HEK293 (cell line): ENCODE results near the gene SERPING1.

Experiments
- CTCF ChIA-PET: fragments of 350-600 bp; formaldehyde crosslinking; extraction: SDS; loops from one replicate; lab custom pipeline; 2021; ENCODE audit warnings: antibody characterized with exemption; lab: Yijun Ruan, JAX
- POLR2A ChIA-PET: fragments of 300-600 bp; formaldehyde crosslinking; extraction: SDS; loops from one replicate; lab custom pipeline; 2020; ENCODE audit warnings: antibody characterized with exemption, inconsistent platforms; lab: Yijun Ruan, JAX
- H3K27ac ChIP-seq: fragments of 200-500 bp; sonication (Bioruptor generic); 2 replicates; pipeline ENCODE4 v1.5.1; 2014; ENCODE audit warnings: low read depth, low read length, control low read depth, inconsistent platforms; ENCODE audit errors: extremely low read depth
- H3K36me3 ChIP-seq, 2 experiments: fragments of 200-500 bp in 1 of 2; sonication (Bioruptor generic) in 1 of 2; 1 replicate in 1 of 2; 2 replicates in 1 of 2; pipeline ENCODE4 v1.5.1; 2014 to 2017; ENCODE audit warnings: inconsistent platforms in 2 of 2, low read length in 2 of 2; ENCODE audit not compliant: control insufficient read depth in 2 of 2, insufficient read depth in 1 of 2
- H3K4me1 ChIP-seq: fragments of 200-500 bp; sonication (Bioruptor generic); 2 replicates; pipeline ENCODE4 v1.5.1; 2014; ENCODE audit warnings: mild to moderate bottlenecking, low read length, inconsistent platforms; ENCODE audit not compliant: control insufficient read depth, insufficient read depth
- H3K4me3 ChIP-seq: 2 replicates; pipeline ENCODE4 v1.5.1; 2011; ENCODE audit warnings: low read depth, mild to moderate bottlenecking, control low read depth, low read length, moderate library complexity
- H3K9me3 ChIP-seq: fragments of 200-500 bp; sonication (Bioruptor generic); 2 replicates; pipeline ENCODE4 v1.5.1; 2014; ENCODE audit warnings: low read depth, low read length, inconsistent platforms; ENCODE audit not compliant: control insufficient read depth, insufficient read depth
- GLIS2 ChIP-seq: fragments of 450-650 bp; formaldehyde crosslinking; IDR thresholded peaks from 2 replicates; pipeline ENCODE4 v1.5.1; 2016; ENCODE audit warnings: missing biosample characterization, missing genetic modification characterization
- MEIS1 ChIP-seq: sonication (generic); formaldehyde crosslinking; IDR thresholded peaks from 2 replicates; pipeline ENCODE4 v1.8.1; 2022; ENCODE audit warnings: missing genetic modification reagents, mild to moderate bottlenecking, borderline replicate concordance
- PATZ1 ChIP-seq: fragments of 450-650 bp; formaldehyde crosslinking; IDR thresholded peaks from 2 replicates; pipeline ENCODE4 v1.5.1; 2016; ENCODE audit warnings: missing biosample characterization, missing genetic modification characterization
- RBAK ChIP-seq: fragments of 450-650 bp; formaldehyde crosslinking; IDR thresholded peaks from 2 replicates; pipeline ENCODE4 v1.5.1; 2016; ENCODE audit warnings: missing biosample characterization, missing genetic modification characterization
- REPIN1 ChIP-seq: fragments of 450-650 bp; formaldehyde crosslinking; IDR thresholded peaks from 2 replicates; pipeline ENCODE4 v1.5.1; 2017; ENCODE audit warnings: missing biosample characterization, missing genetic modification characterization, low read depth
- SP2 ChIP-seq: fragments of 450-650 bp; formaldehyde crosslinking; IDR thresholded peaks from 2 replicates; pipeline ENCODE4 v1.5.1; 2016; ENCODE audit warnings: missing biosample characterization, missing genetic modification characterization
- TSHZ1 ChIP-seq: fragments of 450-650 bp; formaldehyde crosslinking; IDR thresholded peaks from 2 replicates; pipeline ENCODE4 v1.5.1; 2016; ENCODE audit warnings: missing biosample characterization, missing genetic modification characterization, borderline replicate concordance
- ZBTB17 ChIP-seq: fragments of 450-650 bp; formaldehyde crosslinking; IDR thresholded peaks from 2 replicates; pipeline ENCODE4 v1.5.1; 2016; ENCODE audit warnings: missing biosample characterization, missing genetic modification characterization
- ZBTB48 ChIP-seq: fragments of 450-650 bp; formaldehyde crosslinking; IDR thresholded peaks from 2 replicates; pipeline ENCODE4 v1.5.1; 2016; ENCODE audit warnings: missing biosample characterization, missing genetic modification characterization
- ZEB2 ChIP-seq: fragments of 450-650 bp; formaldehyde crosslinking; IDR thresholded peaks from 2 replicates; pipeline ENCODE4 v1.5.1; 2016; ENCODE audit warnings: missing biosample characterization, missing genetic modification characterization
- ZFHX2 ChIP-seq: fragments of 450-650 bp; formaldehyde crosslinking; conservative IDR thresholded peaks from 2 replicates; pipeline ENCODE4 v1.5.1; 2016; ENCODE audit warnings: missing biosample characterization, missing genetic modification characterization
- ZNF114 ChIP-seq: fragments of 450-650 bp; formaldehyde crosslinking; IDR thresholded peaks from 2 replicates; pipeline ENCODE4 v1.5.0; 2017; ENCODE audit warnings: missing biosample characterization, missing genetic modification characterization
- ZNF274 ChIP-seq, 2 experiments: fragments of 200-500 bp in 1 of 2; fragments of 450-650 bp in 1 of 2; sonication (Bioruptor generic) in 1 of 2; formaldehyde crosslinking in 1 of 2; IDR thresholded peaks; 2 replicates each; pipeline versions ENCODE4 v1.5.1 to v1.6.1; 2014 to 2016; ENCODE audit warnings: borderline replicate concordance in 1 of 2, inconsistent platforms in 1 of 2, low read length in 1 of 2, missing biosample characterization in 1 of 2, missing genetic modification characterization in 1 of 2
- ZNF335 ChIP-seq: fragments of 450-650 bp; formaldehyde crosslinking; conservative IDR thresholded peaks from 2 replicates; pipeline ENCODE4 v1.5.1; 2016; ENCODE audit warnings: missing biosample characterization, missing genetic modification characterization
- ZNF510 ChIP-seq: fragments of 450-650 bp; formaldehyde crosslinking; IDR thresholded peaks from 2 replicates; pipeline ENCODE4 v1.5.1; 2018; ENCODE audit warnings: mild to moderate bottlenecking, missing genetic modification characterization, missing biosample characterization; ENCODE audit not compliant: insufficient replicate concordance
- ZNF558 ChIP-seq: fragments of 450-650 bp; formaldehyde crosslinking; IDR thresholded peaks from 2 replicates; pipeline ENCODE4 v1.5.1; 2016; ENCODE audit warnings: missing biosample characterization, missing genetic modification characterization
- ZNF585B ChIP-seq: fragments of 450-650 bp; formaldehyde crosslinking; IDR thresholded peaks from 2 replicates; pipeline ENCODE4 v1.5.1; 2016; ENCODE audit warnings: missing biosample characterization, missing genetic modification characterization
- ZNF621 ChIP-seq: fragments of 450-650 bp; formaldehyde crosslinking; IDR thresholded peaks from 2 replicates; pipeline ENCODE4 v1.5.1; 2017; ENCODE audit warnings: missing biosample characterization, missing genetic modification characterization
- ZNF623 ChIP-seq: fragments of 450-650 bp; formaldehyde crosslinking; IDR thresholded peaks from 2 replicates; pipeline ENCODE4 v1.5.1; 2016; ENCODE audit warnings: missing biosample characterization, missing genetic modification characterization
- ZNF626 ChIP-seq: fragments of 450-650 bp; sonication (Bioruptor Pico); formaldehyde crosslinking; IDR thresholded peaks from 2 replicates; pipeline ENCODE4 v1.5.1; 2018; ENCODE audit warnings: missing biosample characterization, missing genetic modification characterization, inconsistent platforms
- ZNF670 ChIP-seq: fragments of 450-650 bp; formaldehyde crosslinking; IDR thresholded peaks from 2 replicates; pipeline ENCODE4 v1.5.1; 2016; ENCODE audit warnings: missing biosample characterization, missing genetic modification characterization, low read depth
- ZSCAN16 ChIP-seq: fragments of 450-650 bp; formaldehyde crosslinking; IDR thresholded peaks from 2 replicates; pipeline ENCODE4 v1.5.1; 2016; ENCODE audit warnings: missing biosample characterization, missing genetic modification characterization
- ZSCAN30 ChIP-seq: fragments of 450-650 bp; IDR thresholded peaks from 2 replicates; pipeline ENCODE4 v1.5.1; 2018; ENCODE audit warnings: missing biosample characterization, mild to moderate bottlenecking, missing genetic modification characterization, moderate library complexity
- TF ChIP-seq, protein P1 (sequence below): sonication (generic); formaldehyde crosslinking; IDR thresholded peaks from 2 replicates; pipeline ENCODE4 v1.8.1; 2022; ENCODE audit warnings: mild to moderate bottlenecking, moderate library complexity, missing genetic modification reagents
- TF ChIP-seq, protein P2 (sequence below): fragments of 450-650 bp; formaldehyde crosslinking; IDR thresholded peaks from 2 replicates; pipeline ENCODE4 v1.5.1; 2016; ENCODE audit warnings: missing biosample characterization, missing genetic modification characterization

Gene SERPING1

DNA sequence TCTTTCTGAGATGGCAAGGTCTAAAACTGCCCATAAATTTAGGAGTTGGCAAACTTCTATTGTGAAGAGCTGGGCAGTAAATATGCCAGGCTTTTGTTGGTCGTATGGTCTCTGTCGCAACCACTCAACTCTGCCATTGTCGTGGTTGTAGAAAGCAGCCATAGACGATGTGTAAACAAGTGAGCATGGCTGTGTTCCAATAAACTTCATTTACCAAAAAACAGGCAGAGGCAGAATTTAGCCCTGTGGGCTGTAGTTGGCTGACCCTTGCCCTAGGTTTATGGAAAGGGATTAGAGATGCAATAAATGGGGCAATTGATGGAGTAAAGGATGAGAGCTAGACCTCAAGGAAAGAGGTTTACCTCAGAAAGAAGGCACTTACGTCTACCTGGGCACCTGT lies 34.6 kb downstream of the SERPING1 start:
- ChIA-PET POLR2A (no interaction called here), CTCF (interaction anchor here (0.6 to 2.1 kb wide), 4 partner anchors 9 to 64 kb away, joined by 3 to 6 read pairs (median 4); no protein-coding TSS in a partner anchor)
- Histone ChIP-seq H3K4me3 (no peak overlapping the region), H3K27ac (no peak overlapping the region), H3K36me3 (no peaks in the 10 kb centered on the region), H3K9me3 (no peaks in the 10 kb centered on the region), H3K4me1 (no peaks in the 10 kb centered on the region)
- TF ChIP-seq TSHZ1 (tag by site-specific recombination) (no peak), ZBTB17 (tag by site-specific recombination) (no peak), RBAK (no peak), ZEB2 (tag by site-specific recombination) (no peak), ZNF626 (no peak)
- TF ChIP-seq, protein P1, sequence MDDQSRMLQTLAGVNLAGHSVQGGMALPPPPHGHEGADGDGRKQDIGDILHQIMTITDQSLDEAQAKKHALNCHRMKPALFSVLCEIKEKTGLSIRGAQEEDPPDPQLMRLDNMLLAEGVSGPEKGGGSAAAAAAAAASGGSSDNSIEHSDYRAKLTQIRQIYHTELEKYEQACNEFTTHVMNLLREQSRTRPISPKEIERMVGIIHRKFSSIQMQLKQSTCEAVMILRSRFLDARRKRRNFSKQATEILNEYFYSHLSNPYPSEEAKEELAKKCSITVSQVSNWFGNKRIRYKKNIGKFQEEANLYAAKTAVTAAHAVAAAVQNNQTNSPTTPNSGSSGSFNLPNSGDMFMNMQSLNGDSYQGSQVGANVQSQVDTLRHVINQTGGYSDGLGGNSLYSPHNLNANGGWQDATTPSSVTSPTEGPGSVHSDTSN (CRISPR knock-in tag): no peak
- TF ChIP-seq, protein P2, sequence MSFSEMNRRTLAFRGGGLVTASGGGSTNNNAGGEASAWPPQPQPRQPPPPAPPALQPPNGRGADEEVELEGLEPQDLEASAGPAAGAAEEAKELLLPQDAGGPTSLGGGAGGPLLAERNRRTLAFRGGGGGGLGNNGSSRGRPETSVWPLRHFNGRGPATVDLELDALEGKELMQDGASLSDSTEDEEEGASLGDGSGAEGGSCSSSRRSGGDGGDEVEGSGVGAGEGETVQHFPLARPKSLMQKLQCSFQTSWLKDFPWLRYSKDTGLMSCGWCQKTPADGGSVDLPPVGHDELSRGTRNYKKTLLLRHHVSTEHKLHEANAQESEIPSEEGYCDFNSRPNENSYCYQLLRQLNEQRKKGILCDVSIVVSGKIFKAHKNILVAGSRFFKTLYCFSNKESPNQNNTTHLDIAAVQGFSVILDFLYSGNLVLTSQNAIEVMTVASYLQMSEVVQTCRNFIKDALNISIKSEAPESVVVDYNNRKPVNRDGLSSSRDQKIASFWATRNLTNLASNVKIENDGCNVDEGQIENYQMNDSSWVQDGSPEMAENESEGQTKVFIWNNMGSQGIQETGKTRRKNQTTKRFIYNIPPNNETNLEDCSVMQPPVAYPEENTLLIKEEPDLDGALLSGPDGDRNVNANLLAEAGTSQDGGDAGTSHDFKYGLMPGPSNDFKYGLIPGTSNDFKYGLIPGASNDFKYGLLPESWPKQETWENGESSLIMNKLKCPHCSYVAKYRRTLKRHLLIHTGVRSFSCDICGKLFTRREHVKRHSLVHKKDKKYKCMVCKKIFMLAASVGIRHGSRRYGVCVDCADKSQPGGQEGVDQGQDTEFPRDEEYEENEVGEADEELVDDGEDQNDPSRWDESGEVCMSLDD (tag by site-specific recombination): no peak

- ChIA-PET CTCF (interaction anchor here (0.6 to 3.2 kb wide), 3 partner anchors 11 to 994 kb away, joined by 3 to 21 read pairs (median 3); no protein-coding TSS in a partner anchor), POLR2A (interaction anchor here (0.6 kb wide), 1 partner anchor 1530 kb away, joined by 3 read pairs; no protein-coding TSS in a partner anchor)
- no peak overlapping the region for H3K4me3 ChIP-seq
- TF ChIP-seq ZSCAN16 (tag by site-specific recombination) (no peak), GLIS2 (tag by site-specific recombination) (no peak), ZNF623 (tag by site-specific recombination) (no peak), ZNF670 (no peak), SP2 (no peak), ZBTB48 (no peak), ZFHX2 (tag by site-specific recombination) (no peak), ZNF510 (tag by site-specific recombination) (no peak), ZNF335 (tag by site-specific recombination) (no peak), PATZ1 (tag by site-specific recombination) (no peak), REPIN1 (tag by site-specific recombination) (no peak), ZNF585B (tag by site-specific recombination) (no peak), ZNF558 (tag by site-specific recombination) (no peak), ZNF114 (tag by site-specific recombination) (no peak), ZNF274 (IDR thresholded peaks at IDR 0.05; ENCODE audit: low read length) (no peak), ZNF274 (tag by site-specific recombination; IDR thresholded peaks at IDR 0.05; ENCODE audit: borderline replicate concordance) (no peak), ZNF626 (no peak), ZNF621 (tag by site-specific recombination) (no peak), ZSCAN30 (tag by site-specific recombination) (no peak), MEIS1 (no peak)
- H3K27ac ChIP-seq: no peak overlapping the region
- H3K36me3 ChIP-seq: no peaks in the 10 kb centered on the region
- no peaks in the 10 kb centered on the region for H3K9me3 ChIP-seq
- H3K4me1 ChIP-seq: no peaks in the 10 kb centered on the region; the same call in 1 of the 2 replicates
Observed at GRCh38 chr11:57633394-57634070, 36.0 kb downstream of the SERPING1 start.
